Measurements from ENCODE around the gene SH3BP4. TPM values are rescaled to one million over a fixed set of nuclear protein-coding genes. Genes with fewer than 3 reads are reported as not detected.

SH3BP4 gene
- total and polyA plus RNA-seq, 7 donors = 4.8 to 22.8 (median 14.0) TPM

- Histone ChIP-seq H3K27ac (no peak overlapping the region), H3K4me1 (peaks cover 0 to 23% (median 10%) of the 10 kb centered on the region in 4 donors), H3K36me3 (peaks cover 0 to 24% (median 3%) of the 10 kb centered on the region in 4 donors), H3K4me3 (no peak overlapping the region), H3K27me3 (no peaks in the 10 kb centered on the region), H3K9me3 (no peaks in the 10 kb centered on the region)
- 27 to 75% methylated on average over 6 of the region's 6 CpGs for WGBS, 2 donors
- TF ChIP-seq POLR2AphosphoS5 (IDR thresholded peaks at IDR 0.05) (no peak), EP300 (IDR thresholded peaks at IDR 0.05) (no peak), POLR2A (IDR thresholded peaks at IDR 0.05) (no peak), CTCF (IDR thresholded peaks at IDR 0.05) (no peak)
- intact Hi-C loops (cut with DNase I) = no loop called here
- DNase-seq = no peak
Observed at GRCh38 chr2:235049069-235049468, 97.3 kb downstream of the SH3BP4 start.

- Histone ChIP-seq H3K9me3 (no peaks in the 10 kb centered on the region), H3K4me3 (no peak overlapping the region), H3K36me3 (peaks cover 0 to 24% (median 3%) of the 10 kb centered on the region in 4 donors), H3K27ac (peak overlapping the region in 2 of 4 donors; percentile 80 to 81), H3K27me3 (no peaks in the 10 kb centered on the region), H3K4me1 (peaks cover 0 to 23% (median 10%) of the 10 kb centered on the region in 4 donors)
- intact Hi-C loops (cut with DNase I) = loop anchor here (2.0 to 5.0 kb wide), 4 partner anchors 99 to 698 kb away; no protein-coding TSS in a partner anchor
- TF ChIP-seq POLR2A (IDR thresholded peaks at IDR 0.05) = no peak
- no peak for TF ChIP-seq CTCF (IDR thresholded peaks at IDR 0.05)
- no peak for TF ChIP-seq EP300 (IDR thresholded peaks at IDR 0.05)
- no peak for TF ChIP-seq POLR2AphosphoS5 (IDR thresholded peaks at IDR 0.05)
- DNase-seq = peak; percentile 56
- 73 to 86% methylated on average over 8 of the region's 8 CpGs for WGBS, 2 donors
Observed at GRCh38 chr2:235049719-235050118, 97.9 kb downstream of the SH3BP4 start.

GRCh38 chr2:235050980-235051351, 99.1 kb downstream of the SH3BP4 start:
- Histone ChIP-seq H3K9me3 (no peaks in the 10 kb centered on the region), H3K36me3 (peaks cover 0 to 24% (median 3%) of the 10 kb centered on the region in 4 donors), H3K4me3 (peak overlapping the region in 2 of 4 donors; percentile 11 to 21), H3K4me1 (peaks cover 0 to 23% (median 10%) of the 10 kb centered on the region in 4 donors), H3K27ac (peak overlapping the region; percentile 47 to 81 (median 78)), H3K27me3 (no peaks in the 10 kb centered on the region)
- peak; percentile 95 for DNase-seq
- intact Hi-C loops (cut with DNase I) = loop anchor here (2.0 to 5.0 kb wide), 4 partner anchors 100 to 696 kb away; no protein-coding TSS in a partner anchor
- WGBS, 2 donors = 14 to 37% methylated on average over 7 of the region's 7 CpGs
- TF ChIP-seq POLR2A (IDR thresholded peaks at IDR 0.05) (no peak), EP300 (IDR thresholded peaks at IDR 0.05) (peak in 2 of 4 donors; percentile 56 to 88), CTCF (IDR thresholded peaks at IDR 0.05) (no peak), POLR2AphosphoS5 (IDR thresholded peaks at IDR 0.05) (peak; percentile 51 to 92 (median 74))

- DNase-seq = no peak
- intact Hi-C loops (cut with DNase I) = loop anchor here (2.0 to 5.0 kb wide), 4 partner anchors 101 to 696 kb away; no protein-coding TSS in a partner anchor
- H3K4me1 ChIP-seq = peaks cover 0 to 23% (median 10%) of the 10 kb centered on the region in 4 donors
- H3K27me3 ChIP-seq = no peaks in the 10 kb centered on the region
- H3K27ac ChIP-seq = peak overlapping the region; percentile 47 to 81 (median 78)
- WGBS, 2 donors = 75 to 76% methylated on average over 18 of the region's 18 CpGs
- no peak for TF ChIP-seq POLR2AphosphoS5 (IDR thresholded peaks at IDR 0.05)
- TF ChIP-seq EP300 (IDR thresholded peaks at IDR 0.05) = no peak
- TF ChIP-seq POLR2A (IDR thresholded peaks at IDR 0.05) = no peak
- no peak for TF ChIP-seq CTCF (IDR thresholded peaks at IDR 0.05)
- peaks cover 0 to 24% (median 3%) of the 10 kb centered on the region in 4 donors for H3K36me3 ChIP-seq
- H3K4me3 ChIP-seq = no peak overlapping the region
- no peaks in the 10 kb centered on the region for H3K9me3 ChIP-seq
Observed at GRCh38 chr2:235051436-235052260, 99.8 kb downstream of the SH3BP4 start.
